Stimulated activated naive CD8-positive, alpha-beta T cell treated with anti-CD3 and anti-CD28 coated beads, Interleukin-15, Interleukin-2, amounts not matched to agents 100 ng/mL and 50 ng/mL, for 24 hours (primary cell): ENCODE measurements around the gene IFT22.
"Not testable (repeated sequence)": the region's sequence is repeated elsewhere in the genome, so short reads cannot be mapped to it uniquely, and the experiment has no call there.

Experiments used
- H3K27ac Mint-ChIP-seq: one replicate; pipeline ENCODE4 v1.8.0; 2021; ENCODE audit warnings: mild to moderate bottlenecking, mixed read lengths
- H3K27me3 Mint-ChIP-seq: one replicate; pipeline ENCODE4 v1.8.0; 2021; ENCODE audit warnings: mixed read lengths
- H3K36me3 Mint-ChIP-seq: one replicate; pipeline ENCODE4 v1.8.0; 2021; ENCODE audit warnings: low read depth, mixed read lengths
- H3K4me1 Mint-ChIP-seq: one replicate; pipeline ENCODE4 v1.8.0; 2021; ENCODE audit warnings: low read depth, mixed read lengths
- H3K4me3 Mint-ChIP-seq: one replicate; pipeline ENCODE4 v1.8.0; 2021; ENCODE audit warnings: mild to moderate bottlenecking, mixed read lengths
- H3K9me3 Mint-ChIP-seq: one replicate; pipeline ENCODE4 v1.8.0; 2021; ENCODE audit warnings: mixed read lengths

Gene IFT22

GRCh38 chr7:101321491-101322401 lies at the start of gene IFT22:
IFT22 (minus strand) TSS chr7:101321812; CDS start chr7:101321709, 103 bp downstream.
- no peaks in the 10 kb centered on the region for H3K36me3 Mint-ChIP-seq
- no peaks in the 10 kb centered on the region for H3K27me3 Mint-ChIP-seq
- H3K4me1 Mint-ChIP-seq, result peaks cover 9% of the 10 kb centered on the region
- no peaks in the 10 kb centered on the region for H3K9me3 Mint-ChIP-seq
- peak within 1 kb of the TSS; percentile 87 for H3K27ac Mint-ChIP-seq
- peak within 1 kb of the TSS; percentile 87 for H3K4me3 Mint-ChIP-seq

GRCh38 chr7:101370836-101371235 lies 49.2 kb upstream of the IFT22 start:
- Mint-ChIP-seq H3K4me1 (peaks cover 15% of the 10 kb centered on the region), H3K9me3 (no peaks in the 10 kb centered on the region), H3K36me3 (no peaks in the 10 kb centered on the region), H3K27me3 (peaks cover 11% of the 10 kb centered on the region), H3K4me3 (no peak overlapping the region), H3K27ac (no peak overlapping the region)

GRCh38 chr7:101368422-101369165 lies 47.0 kb upstream of the IFT22 start:
- Mint-ChIP-seq H3K4me1 (peaks cover 25% of the 10 kb centered on the region), H3K27ac (no peak overlapping the region), H3K27me3 (peaks cover 11% of the 10 kb centered on the region), H3K9me3 (no peaks in the 10 kb centered on the region), H3K4me3 (no peak overlapping the region), H3K36me3 (no peaks in the 10 kb centered on the region)

GRCh38 chr7:101367676-101368075 lies 46.1 kb upstream of the IFT22 start:
- H3K27ac Mint-ChIP-seq, result no peak overlapping the region
- H3K4me3 Mint-ChIP-seq, result no peak overlapping the region
- H3K9me3 Mint-ChIP-seq, result no peaks in the 10 kb centered on the region
- H3K4me1 Mint-ChIP-seq, result peaks cover 25% of the 10 kb centered on the region
- H3K27me3 Mint-ChIP-seq, result peaks cover 11% of the 10 kb centered on the region
- H3K36me3 Mint-ChIP-seq, result no peaks in the 10 kb centered on the region

GRCh38 chr7:101365956-101366355 lies 44.3 kb upstream of the IFT22 start:
- no peak overlapping the region for H3K27ac Mint-ChIP-seq
- H3K4me1 Mint-ChIP-seq, result peaks cover 24% of the 10 kb centered on the region
- no peak overlapping the region for H3K4me3 Mint-ChIP-seq
- H3K27me3 Mint-ChIP-seq, result peaks cover 20% of the 10 kb centered on the region
- no peaks in the 10 kb centered on the region for H3K9me3 Mint-ChIP-seq
- no peaks in the 10 kb centered on the region for H3K36me3 Mint-ChIP-seq

GRCh38 chr7:101363734-101364374 lies 42.2 kb upstream of the IFT22 start:
- H3K4me3 Mint-ChIP-seq, result peak overlapping the region; percentile 13
- no peaks in the 10 kb centered on the region for H3K36me3 Mint-ChIP-seq
- H3K4me1 Mint-ChIP-seq, result peaks cover 16% of the 10 kb centered on the region
- H3K27ac Mint-ChIP-seq, result no peak overlapping the region
- H3K27me3 Mint-ChIP-seq, result peaks cover 18% of the 10 kb centered on the region
- H3K9me3 Mint-ChIP-seq, result no peaks in the 10 kb centered on the region

GRCh38 chr7:101363196-101363733 lies 41.7 kb upstream of the IFT22 start:
- Mint-ChIP-seq H3K9me3 (no peaks in the 10 kb centered on the region), H3K27me3 (peaks cover 18% of the 10 kb centered on the region), H3K36me3 (no peaks in the 10 kb centered on the region), H3K4me1 (peaks cover 16% of the 10 kb centered on the region), H3K4me3 (no peak overlapping the region), H3K27ac (no peak overlapping the region)

GRCh38 chr7:101362334-101363195 lies 41.0 kb upstream of the IFT22 start, which contains the start of gene COL26A1:
COL26A1 (plus strand) TSS chr7:101362875; CDS start chr7:101363033, 158 bp downstream.
- Mint-ChIP-seq H3K4me3 (peak within 1 kb of the TSS; percentile 13), H3K4me1 (peaks cover 10% of the 10 kb centered on the region), H3K27me3 (peaks cover 18% of the 10 kb centered on the region), H3K36me3 (no peaks in the 10 kb centered on the region), H3K9me3 (no peaks in the 10 kb centered on the region), H3K27ac (no peak within 1 kb of the TSS)

- peaks cover 18% of the 10 kb centered on the region for H3K27me3 Mint-ChIP-seq
- peaks cover 6% of the 10 kb centered on the region for H3K4me1 Mint-ChIP-seq
- no peak overlapping the region for H3K4me3 Mint-ChIP-seq
- H3K9me3 Mint-ChIP-seq, result no peaks in the 10 kb centered on the region
- H3K36me3 Mint-ChIP-seq, result no peaks in the 10 kb centered on the region
- no peak overlapping the region for H3K27ac Mint-ChIP-seq
These were observed 35.8 kb upstream of the IFT22 start for GRCh38 chr7:101357433-101357832.

GRCh38 chr7:101352920-101353308 lies 31.3 kb upstream of the IFT22 start:
- no peaks in the 10 kb centered on the region for H3K36me3 Mint-ChIP-seq
- H3K4me3 Mint-ChIP-seq, result no peak overlapping the region
- H3K9me3 Mint-ChIP-seq, result no peaks in the 10 kb centered on the region
- H3K27me3 Mint-ChIP-seq, result peaks cover 11% of the 10 kb centered on the region
- no peak overlapping the region for H3K27ac Mint-ChIP-seq
- H3K4me1 Mint-ChIP-seq, result peaks cover 12% of the 10 kb centered on the region

GRCh38 chr7:101349300-101349699 lies 27.7 kb upstream of the IFT22 start:
- H3K27ac Mint-ChIP-seq, H3K27me3 Mint-ChIP-seq, H3K9me3 Mint-ChIP-seq, H3K4me3 Mint-ChIP-seq, H3K36me3 Mint-ChIP-seq: not testable (repeated sequence)
- H3K4me1 Mint-ChIP-seq, result peaks cover 12% of the 10 kb centered on the region

- peaks cover 12% of the 10 kb centered on the region for H3K4me1 Mint-ChIP-seq
- not testable (repeated sequence) for H3K27ac Mint-ChIP-seq, H3K9me3 Mint-ChIP-seq, H3K4me3 Mint-ChIP-seq, H3K27me3 Mint-ChIP-seq, H3K36me3 Mint-ChIP-seq
These were observed 26.9 kb upstream of the IFT22 start for GRCh38 chr7:101348456-101349067.

- no peak overlapping the region for H3K4me3 Mint-ChIP-seq
- H3K4me1 Mint-ChIP-seq, result peaks cover 6% of the 10 kb centered on the region
- no peaks in the 10 kb centered on the region for H3K36me3 Mint-ChIP-seq
- peaks cover 7% of the 10 kb centered on the region for H3K27me3 Mint-ChIP-seq
- no peaks in the 10 kb centered on the region for H3K9me3 Mint-ChIP-seq
- no peak overlapping the region for H3K27ac Mint-ChIP-seq
These were observed 25.9 kb upstream of the IFT22 start for GRCh38 chr7:101347477-101347876.

- Mint-ChIP-seq H3K9me3 (no peaks in the 10 kb centered on the region), H3K27me3 (no peaks in the 10 kb centered on the region), H3K27ac (no peak overlapping the region), H3K4me3 (no peak overlapping the region), H3K36me3 (no peaks in the 10 kb centered on the region), H3K4me1 (no peaks in the 10 kb centered on the region)
These were observed 21.3 kb upstream of the IFT22 start for GRCh38 chr7:101342892-101343291.
